Neural cell (in vitro differentiated cells): ENCODE measurements around the gene TOR4A. TPM values are rescaled to one million over a fixed set of nuclear protein-coding genes. Genes with fewer than 3 reads are reported as not detected.

ENCODE experiments used
- H2AFZ ChIP-seq: fragments of 200-600, 300-800 bp; sonication (generic), shearing (Covaris generic); 2 replicates; pipeline ENCODE4 v1.6.0; 2014; ENCODE audit warnings: low read depth, mild to moderate bottlenecking, antibody characterized with exemption, low read length, moderate library complexity
- H3F3A ChIP-seq: fragments of 200-600 bp; shearing (Covaris generic); 2 replicates; pipeline ENCODE4 v1.6.1; 2016; ENCODE audit warnings: mild to moderate bottlenecking, moderate library complexity, mixed read lengths, antibody characterized with exemption, low read length; ENCODE audit not compliant: insufficient read depth, poor library complexity, severe bottlenecking
- H3K27ac ChIP-seq: fragments of 200-600, 300-800 bp; sonication (generic), shearing (Covaris generic); 2 replicates; pipeline ENCODE4 v1.5.1; 2014; ENCODE audit warnings: mild to moderate bottlenecking, low read length, moderate library complexity
- H3K27me3 ChIP-seq: fragments of 300-800, 200-600 bp; sonication (generic), shearing (Covaris generic); 2 replicates; pipeline ENCODE4 v1.6.0; 2014; ENCODE audit warnings: mild to moderate bottlenecking, low read depth, low read length, moderate library complexity; ENCODE audit not compliant: insufficient read depth
- H3K36me3 ChIP-seq: fragments of 300-800, 200-600 bp; sonication (generic), shearing (Covaris generic); 2 replicates; pipeline ENCODE4 v1.5.1; 2014; ENCODE audit warnings: mild to moderate bottlenecking, antibody characterized with exemption, low read length, moderate library complexity; ENCODE audit not compliant: insufficient read depth
- H3K4me2 ChIP-seq: fragments of 300-800, 200-600 bp; sonication (generic), shearing (Covaris generic); 2 replicates; pipeline ENCODE4 v1.6.0; 2014; ENCODE audit warnings: mild to moderate bottlenecking, low read length
- H3K4me3 ChIP-seq: fragments of 300-800, 200-600 bp; sonication (generic), shearing (Covaris generic); 2 replicates; pipeline ENCODE4 v1.5.1; 2014; ENCODE audit warnings: mild to moderate bottlenecking, low read length, moderate library complexity
- H3K79me2 ChIP-seq: fragments of 200-600 bp; shearing (Covaris generic); replicated peaks from 2 replicates; pipeline ENCODE4 v1.6.0; 2014; ENCODE audit warnings: mild to moderate bottlenecking, low read length, moderate library complexity; ENCODE audit not compliant: insufficient read depth
- H3K9ac ChIP-seq: fragments of 300-800, 200-600 bp; sonication (generic), shearing (Covaris generic); 2 replicates; pipeline ENCODE4 v1.6.1; 2016; ENCODE audit warnings: mild to moderate bottlenecking, low read length, mixed read lengths
- H3K9me2 ChIP-seq: fragments of 200-600 bp; shearing (Covaris generic); 2 replicates; pipeline ENCODE4 v1.6.1; 2016; ENCODE audit warnings: mild to moderate bottlenecking, low read length, mixed read lengths; ENCODE audit not compliant: insufficient read depth
- H3K9me3 ChIP-seq: fragments of 200-600, 300-800 bp; sonication (generic), shearing (Covaris generic); 2 replicates; pipeline ENCODE4 v1.6.1; 2016; ENCODE audit warnings: mild to moderate bottlenecking, mixed run types, low read length, moderate library complexity, mixed read lengths
- H4K20me1 ChIP-seq: fragments of 200-600 bp; shearing (Covaris generic); 2 replicates; pipeline ENCODE4 v1.6.1; 2016; ENCODE audit warnings: mild to moderate bottlenecking, mixed run types; ENCODE audit not compliant: insufficient read depth
- EP300 ChIP-seq: fragments of 450-650 bp; conservative IDR thresholded peaks from 2 replicates; pipeline ENCODE4 v1.6.1; 2014; ENCODE audit warnings: antibody characterized with exemption, mild to moderate bottlenecking, moderate library complexity; ENCODE audit not compliant: poor library complexity, severe bottlenecking
- EZH2 ChIP-seq: fragments of 200-600, 300-800 bp; shearing (Covaris generic), sonication (generic); IDR thresholded peaks from 2 replicates; pipeline ENCODE4 v1.6.1; 2014; ENCODE audit warnings: antibody characterized with exemption, low read length, borderline replicate concordance, mild to moderate bottlenecking; ENCODE audit not compliant: insufficient read depth, poor library complexity, severe bottlenecking
- MXI1 ChIP-seq: fragments of 450-650 bp; conservative IDR thresholded peaks from 2 replicates; pipeline ENCODE4 v1.6.1; 2014; ENCODE audit warnings: antibody characterized with exemption, mild to moderate bottlenecking; ENCODE audit not compliant: poor library complexity, severe bottlenecking
- POLR2AphosphoS5 ChIP-seq: IDR thresholded peaks from 2 replicates; pipeline ENCODE4 v1.6.1; 2012
- RAD21 ChIP-seq: fragments of 450-650 bp; conservative IDR thresholded peaks from 2 replicates; pipeline ENCODE4 v1.6.1; 2014; ENCODE audit warnings: antibody characterized with exemption, mild to moderate bottlenecking, moderate library complexity
- REST ChIP-seq: IDR thresholded peaks from 2 replicates; pipeline ENCODE4 v1.6.1; 2012; ENCODE audit warnings: borderline replicate concordance
- SMC3 ChIP-seq: fragments of 450-650 bp; conservative IDR thresholded peaks from 2 replicates; pipeline ENCODE4 v1.6.1; 2014; ENCODE audit warnings: antibody characterized with exemption, mild to moderate bottlenecking, moderate library complexity; ENCODE audit not compliant: poor library complexity
- TAF1 ChIP-seq: IDR thresholded peaks from 2 replicates; pipeline ENCODE4 v1.6.1; 2012; ENCODE audit warnings: low read depth
- polyA plus RNA-seq: library from polyadenylated mRNA; depleted of rRNA; stranded (reverse); fragments of >200 nt; gene quantifications from 2 replicates; pipeline ENCODE4 v1.2.3, GENCODE V29; 2014
- TF ChIP-seq, protein P1 (sequence below): fragments of 450-650 bp; IDR thresholded peaks from 2 replicates; pipeline ENCODE4 v1.5.1; 2014; ENCODE audit warnings: antibody characterized with exemption, mild to moderate bottlenecking, moderate library complexity; ENCODE audit not compliant: poor library complexity, severe bottlenecking

Gene TOR4A
- polyA plus RNA-seq, 1 donor from 2014 or later = 0.50 TPM

DNA sequence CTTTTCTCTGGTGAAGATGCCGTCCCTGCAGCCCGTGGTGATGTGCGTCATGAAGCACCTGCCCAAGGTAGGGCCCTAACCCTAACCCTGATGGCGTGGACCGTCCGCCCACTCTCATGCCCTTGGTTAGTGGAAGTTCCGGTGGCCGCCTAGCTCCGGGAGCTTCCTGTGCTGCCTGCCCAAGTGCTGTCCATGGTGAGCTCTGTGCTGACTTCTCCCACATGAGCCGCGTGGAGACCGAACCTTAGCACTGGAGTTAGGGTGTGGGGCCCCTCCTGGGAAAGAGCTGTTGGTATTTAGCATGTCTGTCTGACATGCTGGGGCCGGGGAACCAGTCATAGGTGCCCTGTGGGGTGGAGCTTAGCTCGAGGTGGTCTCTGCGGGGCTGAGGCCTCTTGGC is 21.2 kb upstream of the TOR4A start:
- no peak for TF ChIP-seq REST
- TF ChIP-seq, protein P1, sequence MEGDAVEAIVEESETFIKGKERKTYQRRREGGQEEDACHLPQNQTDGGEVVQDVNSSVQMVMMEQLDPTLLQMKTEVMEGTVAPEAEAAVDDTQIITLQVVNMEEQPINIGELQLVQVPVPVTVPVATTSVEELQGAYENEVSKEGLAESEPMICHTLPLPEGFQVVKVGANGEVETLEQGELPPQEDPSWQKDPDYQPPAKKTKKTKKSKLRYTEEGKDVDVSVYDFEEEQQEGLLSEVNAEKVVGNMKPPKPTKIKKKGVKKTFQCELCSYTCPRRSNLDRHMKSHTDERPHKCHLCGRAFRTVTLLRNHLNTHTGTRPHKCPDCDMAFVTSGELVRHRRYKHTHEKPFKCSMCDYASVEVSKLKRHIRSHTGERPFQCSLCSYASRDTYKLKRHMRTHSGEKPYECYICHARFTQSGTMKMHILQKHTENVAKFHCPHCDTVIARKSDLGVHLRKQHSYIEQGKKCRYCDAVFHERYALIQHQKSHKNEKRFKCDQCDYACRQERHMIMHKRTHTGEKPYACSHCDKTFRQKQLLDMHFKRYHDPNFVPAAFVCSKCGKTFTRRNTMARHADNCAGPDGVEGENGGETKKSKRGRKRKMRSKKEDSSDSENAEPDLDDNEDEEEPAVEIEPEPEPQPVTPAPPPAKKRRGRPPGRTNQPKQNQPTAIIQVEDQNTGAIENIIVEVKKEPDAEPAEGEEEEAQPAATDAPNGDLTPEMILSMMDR = no peak
- TF ChIP-seq EP300 = no peak
- TF ChIP-seq MXI1 = no peak
- no peak for TF ChIP-seq POLR2AphosphoS5
- no peak for TF ChIP-seq SMC3
- TF ChIP-seq RAD21 = no peak
- H3F3A ChIP-seq = no peaks in the 10 kb centered on the region
- H3K27me3 ChIP-seq = no peaks in the 10 kb centered on the region
- no peaks in the 10 kb centered on the region for H4K20me1 ChIP-seq
- H3K9me3 ChIP-seq = no peaks in the 10 kb centered on the region
- H3K36me3 ChIP-seq = no peaks in the 10 kb centered on the region
- no peak overlapping the region for H3K27ac ChIP-seq
- H3K9ac ChIP-seq = peak overlapping the region; percentile 76
- H3K4me3 ChIP-seq = peak overlapping the region; percentile 96
- no peaks in the 10 kb centered on the region for H3K9me2 ChIP-seq
- no peak overlapping the region for H2AFZ ChIP-seq
- H3K79me2 ChIP-seq = peaks cover 10% of the 10 kb centered on the region
- H3K4me2 ChIP-seq = peak overlapping the region; percentile 90

- Histone ChIP-seq H4K20me1 (no peaks in the 10 kb centered on the region), H3F3A (no peaks in the 10 kb centered on the region), H3K27me3 (no peaks in the 10 kb centered on the region), H3K9me2 (no peaks in the 10 kb centered on the region), H3K4me3 (peak overlapping the region; percentile 96), H3K27ac (no peak overlapping the region), H3K9me3 (no peaks in the 10 kb centered on the region), H3K79me2 (peaks cover 10% of the 10 kb centered on the region), H2AFZ (no peak overlapping the region), H3K4me2 (no peak overlapping the region), H3K36me3 (no peaks in the 10 kb centered on the region), H3K9ac (no peak overlapping the region)
- TF ChIP-seq MXI1 (no peak), EZH2 (no peak), POLR2AphosphoS5 (no peak), EP300 (no peak), SMC3 (no peak), REST (no peak), TAF1 (no peak), RAD21 (no peak)
- TF ChIP-seq, protein P1 = no peak
Observed at GRCh38 chr9:137256856-137257255, 20.7 kb upstream of the TOR4A start.
